ENCODE data around the gene RALA.
"Not testable (repeated sequence)": the region's sequence is repeated elsewhere in the genome, so short reads cannot be mapped to it uniquely, and the experiment has no call there.

RALA gene

DNA sequence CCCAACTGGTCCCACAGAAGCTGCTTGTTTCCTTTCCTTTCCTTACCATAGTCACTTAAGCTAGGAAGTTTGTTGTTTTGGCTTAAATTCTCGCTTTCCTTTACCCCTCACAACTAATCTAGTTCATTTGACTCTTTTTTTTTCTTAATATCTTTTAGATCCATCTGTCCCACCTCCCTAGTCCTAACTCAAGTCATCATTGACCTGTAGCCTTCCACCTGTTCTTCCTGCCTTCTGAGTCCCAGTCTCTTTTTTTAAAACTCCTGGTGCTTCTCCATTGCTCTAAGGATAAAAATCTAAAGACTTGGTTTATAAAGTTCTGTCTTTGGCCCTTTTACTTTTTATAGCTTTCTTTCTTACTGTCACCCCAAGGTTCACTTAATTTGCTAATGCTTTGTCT lies 47.6 kb downstream of the RALA start:
- H3K4me3 ChIP-seq (ENCODE audit: low read depth, low read length) = no peak overlapping the region
- TF ChIP-seq, protein P1, sequence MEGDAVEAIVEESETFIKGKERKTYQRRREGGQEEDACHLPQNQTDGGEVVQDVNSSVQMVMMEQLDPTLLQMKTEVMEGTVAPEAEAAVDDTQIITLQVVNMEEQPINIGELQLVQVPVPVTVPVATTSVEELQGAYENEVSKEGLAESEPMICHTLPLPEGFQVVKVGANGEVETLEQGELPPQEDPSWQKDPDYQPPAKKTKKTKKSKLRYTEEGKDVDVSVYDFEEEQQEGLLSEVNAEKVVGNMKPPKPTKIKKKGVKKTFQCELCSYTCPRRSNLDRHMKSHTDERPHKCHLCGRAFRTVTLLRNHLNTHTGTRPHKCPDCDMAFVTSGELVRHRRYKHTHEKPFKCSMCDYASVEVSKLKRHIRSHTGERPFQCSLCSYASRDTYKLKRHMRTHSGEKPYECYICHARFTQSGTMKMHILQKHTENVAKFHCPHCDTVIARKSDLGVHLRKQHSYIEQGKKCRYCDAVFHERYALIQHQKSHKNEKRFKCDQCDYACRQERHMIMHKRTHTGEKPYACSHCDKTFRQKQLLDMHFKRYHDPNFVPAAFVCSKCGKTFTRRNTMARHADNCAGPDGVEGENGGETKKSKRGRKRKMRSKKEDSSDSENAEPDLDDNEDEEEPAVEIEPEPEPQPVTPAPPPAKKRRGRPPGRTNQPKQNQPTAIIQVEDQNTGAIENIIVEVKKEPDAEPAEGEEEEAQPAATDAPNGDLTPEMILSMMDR (IDR thresholded peaks at IDR 0.05; ENCODE audit: borderline replicate concordance, insufficient read depth, low read depth, low read length) = no peak

DNA sequence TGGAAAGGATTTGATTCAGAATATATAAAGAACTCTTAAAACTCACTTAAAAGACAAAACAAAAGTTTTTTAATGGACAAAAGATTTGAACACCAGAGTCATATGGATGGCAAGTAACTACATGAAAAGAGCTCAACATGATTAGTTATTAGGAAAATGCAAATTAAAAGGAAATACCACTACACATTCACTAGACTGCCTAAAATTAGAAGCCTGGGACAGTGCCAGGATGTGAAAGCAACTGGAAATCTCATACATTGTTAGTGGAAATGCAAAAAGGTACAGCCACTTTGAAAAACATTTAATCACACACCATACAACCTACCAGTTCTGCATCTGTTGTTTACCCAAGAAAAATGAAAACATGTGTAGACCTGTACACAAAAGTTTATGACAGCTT lies 48.8 kb downstream of the RALA start:
- TF ChIP-seq, protein P1 (IDR thresholded peaks at IDR 0.05; ENCODE audit: borderline replicate concordance, insufficient read depth, low read depth, low read length) = no peak
- H3K4me3 ChIP-seq (ENCODE audit: low read depth, low read length) = no peak overlapping the region

DNA sequence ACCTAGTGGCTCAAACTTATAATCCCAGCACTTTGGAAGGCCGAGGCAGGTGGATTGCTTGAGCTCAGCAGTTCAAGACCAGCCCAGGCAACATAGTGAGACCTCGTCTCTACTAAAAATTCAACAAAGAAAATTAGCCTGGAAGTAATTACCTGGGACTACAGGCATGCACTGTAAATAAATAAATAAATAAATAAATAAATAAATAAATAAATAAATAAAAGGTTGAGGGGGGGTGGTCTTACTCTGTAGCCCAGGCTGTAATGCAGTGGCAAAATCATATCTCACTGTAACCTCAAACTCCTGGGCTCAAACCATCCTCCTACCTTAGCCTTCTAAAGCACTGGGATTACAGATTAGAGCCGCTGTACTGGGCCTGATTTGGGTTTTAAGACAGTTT lies 50.5 kb downstream of the RALA start:
- H3K4me3 ChIP-seq (ENCODE audit: low read depth, low read length) = no peak overlapping the region
- TF ChIP-seq, protein P1 (IDR thresholded peaks at IDR 0.05; ENCODE audit: borderline replicate concordance, insufficient read depth, low read depth, low read length) = no peak

DNA sequence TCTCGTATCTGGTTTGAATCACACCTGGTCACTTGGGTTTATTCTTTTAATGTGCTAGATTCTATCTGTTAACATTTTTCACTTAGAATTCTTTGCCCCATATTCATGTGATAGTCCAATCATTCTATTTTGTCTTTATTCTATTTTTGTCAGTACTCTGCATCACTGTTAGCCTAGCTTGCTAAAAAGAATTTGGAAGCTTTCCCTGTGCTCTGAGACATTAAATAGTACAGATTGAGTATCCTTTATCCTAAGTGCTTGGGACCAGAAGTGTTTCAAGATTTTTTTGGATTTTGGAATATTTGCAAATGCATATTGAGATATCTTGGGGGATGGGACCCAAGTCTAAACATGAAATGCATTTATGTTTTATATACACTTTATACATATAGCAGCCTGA lies 51.0 kb downstream of the RALA start:
- TF ChIP-seq, protein P1 (IDR thresholded peaks at IDR 0.05; ENCODE audit: borderline replicate concordance, insufficient read depth, low read depth, low read length) = no peak
- no peak overlapping the region for H3K4me3 ChIP-seq (ENCODE audit: low read depth, low read length)

DNA sequence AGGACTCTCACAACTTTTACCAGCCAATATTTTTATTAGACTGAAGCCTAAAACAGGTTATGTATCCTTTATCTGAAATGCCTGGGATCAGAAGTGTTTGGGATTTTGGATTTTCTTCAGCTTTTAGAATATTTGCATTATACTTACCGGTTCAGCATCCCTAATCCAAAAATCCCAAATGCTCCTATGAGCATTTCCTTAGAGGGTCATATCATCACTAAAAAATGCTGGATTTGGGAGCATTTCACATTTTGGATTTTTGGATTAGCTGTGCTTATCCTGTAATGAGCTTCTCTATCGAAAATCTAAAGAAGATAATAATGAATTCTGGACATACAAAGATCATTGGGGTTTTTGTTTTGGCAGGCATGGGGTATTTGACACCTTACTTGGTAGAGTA lies 53.0 kb downstream of the RALA start:
- TF ChIP-seq, protein P1 (IDR thresholded peaks at IDR 0.05; ENCODE audit: borderline replicate concordance, insufficient read depth, low read depth, low read length) = no peak
- no peak overlapping the region for H3K4me3 ChIP-seq (ENCODE audit: low read depth, low read length)

DNA sequence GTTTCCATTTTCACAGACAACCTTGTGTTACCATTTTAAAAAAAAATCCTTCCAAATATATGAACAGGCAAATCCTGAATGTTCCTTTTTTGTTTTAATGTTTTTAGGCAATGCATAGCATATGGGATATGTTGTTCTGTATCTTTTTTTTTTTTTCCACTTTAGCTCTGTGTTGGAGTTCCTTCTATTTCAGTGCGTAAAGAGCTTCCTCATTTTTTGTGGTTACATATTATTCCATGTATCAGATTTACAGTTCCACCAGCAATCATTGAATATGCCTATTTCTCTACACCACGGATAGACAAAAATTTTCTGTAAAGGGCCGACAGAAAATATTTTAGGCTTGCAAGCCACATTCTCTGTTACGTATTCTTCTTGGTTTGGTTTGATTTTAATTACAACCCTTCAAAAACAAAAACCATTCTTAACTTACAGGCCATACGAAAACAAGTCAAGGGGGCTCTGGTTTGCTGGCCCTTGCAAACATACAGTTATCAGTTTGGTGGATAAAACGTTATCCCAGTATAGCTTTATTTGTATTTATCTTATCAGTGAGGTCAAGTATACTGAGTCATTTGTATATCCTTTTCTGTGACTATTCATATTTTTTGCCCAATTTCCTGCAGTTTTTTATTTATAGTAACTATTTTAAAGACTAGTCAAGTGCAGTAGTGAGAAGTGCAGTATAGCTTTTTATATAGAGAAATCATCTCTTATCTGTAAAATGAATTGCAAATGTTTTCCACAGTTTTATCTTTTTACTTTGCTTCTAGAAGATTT lies 55.7 kb downstream of the RALA start:
- TF ChIP-seq, protein P1 (IDR thresholded peaks at IDR 0.05; ENCODE audit: borderline replicate concordance, insufficient read depth, low read depth, low read length) = no peak

DNA sequence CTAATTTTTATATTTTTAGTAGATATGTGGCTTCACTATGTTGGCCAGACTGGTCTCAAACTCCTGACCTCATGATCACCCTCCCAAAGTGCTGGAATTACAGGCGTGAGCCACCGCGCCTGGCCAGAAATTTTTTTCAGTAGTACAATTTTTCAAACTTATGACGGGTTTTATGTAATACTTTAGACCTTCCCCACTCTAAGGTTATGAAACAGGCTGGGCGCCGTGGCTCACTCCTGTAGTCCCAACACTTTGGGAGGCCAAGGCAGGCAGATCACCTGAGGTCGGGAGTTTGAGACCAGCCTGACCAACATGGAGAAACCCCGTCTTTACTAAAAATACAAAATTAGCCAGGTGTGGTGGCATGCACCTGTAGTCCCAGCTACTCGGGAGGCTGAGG lies 56.5 kb downstream of the RALA start:
- H3K4me3 ChIP-seq (ENCODE audit: low read depth, low read length) = not testable (repeated sequence)

More for the DNA sequence above, 55.7 kb downstream of the RALA start:
- no peak overlapping the region for H3K4me3 ChIP-seq (ENCODE audit: low read depth, low read length)

Measured in GM12875 (cell line).